Thoracic aorta (tissue), 2 donors: ENCODE results near the gene FAM185A. TPM values are rescaled to one million over a fixed set of nuclear protein-coding genes. Genes with fewer than 3 reads are reported as not detected.

Experiments
- ATAC-seq: fragments of 150-250 bp; one replicate; pipeline ENCODE4 v1.8.0; 2017; ENCODE audit warnings: low read depth; ENCODE audit not compliant: insufficient number of reproducible peaks, low FRiP score
- DNase-seq: peaks from one replicate; pipeline ENCODE4 v3.0.0-alpha.2; 2020; ENCODE audit warnings: low spot score
- H3K27ac ChIP-seq, 2 donors: fragments of 200-600 bp; sonication (generic); 1 replicate in 1 of 2; 2 replicates in 1 of 2; pipeline ENCODE4 v1.5.1; 2016; ENCODE audit warnings: mild to moderate bottlenecking in 2 of 2, moderate library complexity in 2 of 2
- H3K27me3 ChIP-seq: fragments of 200-600 bp; sonication (generic); replicated peaks from 2 replicates; pipeline ENCODE4 v1.6.0; 2016; ENCODE audit warnings: mild to moderate bottlenecking; ENCODE audit not compliant: insufficient read depth
- H3K36me3 ChIP-seq: fragments of 200-600 bp; sonication (generic); one replicate; pipeline ENCODE4 v1.5.1; 2016
- H3K4me1 ChIP-seq, 2 donors: fragments of 200-600 bp; sonication (generic); 1 replicate in 1 of 2; 2 replicates in 1 of 2; pipeline versions ENCODE4 v1.5.1 to v1.6.0; 2016; ENCODE audit warnings: low read depth in 2 of 2, mild to moderate bottlenecking in 1 of 2; ENCODE audit not compliant: control insufficient read depth in 1 of 2
- H3K4me3 ChIP-seq: fragments of 200-600 bp; sonication (generic); 2 replicates; pipeline ENCODE4 v1.5.1; 2016; ENCODE audit warnings: mild to moderate bottlenecking
- H3K9me3 ChIP-seq: fragments of 200-600 bp; sonication (generic); 2 replicates; pipeline ENCODE4 v1.5.1; 2016
- total RNA-seq, 2 donors: library from RNA; depleted of rRNA; stranded (reverse); fragments of >200 nt; gene quantifications; one replicate each; pipeline versions ENCODE4 v1.1.0 to v1.2.3, GENCODE V29; 2016
- TF ChIP-seq, protein P1 (sequence below): fragments of 200-600 bp; sonication (generic); IDR thresholded peaks from one replicate; pipeline ENCODE4 v1.5.1; 2019; ENCODE audit warnings: antibody characterized with exemption

FAM185A gene
- total RNA-seq, 2 donors from 2014 or later = 19.0 to 22.4 TPM

DNA sequence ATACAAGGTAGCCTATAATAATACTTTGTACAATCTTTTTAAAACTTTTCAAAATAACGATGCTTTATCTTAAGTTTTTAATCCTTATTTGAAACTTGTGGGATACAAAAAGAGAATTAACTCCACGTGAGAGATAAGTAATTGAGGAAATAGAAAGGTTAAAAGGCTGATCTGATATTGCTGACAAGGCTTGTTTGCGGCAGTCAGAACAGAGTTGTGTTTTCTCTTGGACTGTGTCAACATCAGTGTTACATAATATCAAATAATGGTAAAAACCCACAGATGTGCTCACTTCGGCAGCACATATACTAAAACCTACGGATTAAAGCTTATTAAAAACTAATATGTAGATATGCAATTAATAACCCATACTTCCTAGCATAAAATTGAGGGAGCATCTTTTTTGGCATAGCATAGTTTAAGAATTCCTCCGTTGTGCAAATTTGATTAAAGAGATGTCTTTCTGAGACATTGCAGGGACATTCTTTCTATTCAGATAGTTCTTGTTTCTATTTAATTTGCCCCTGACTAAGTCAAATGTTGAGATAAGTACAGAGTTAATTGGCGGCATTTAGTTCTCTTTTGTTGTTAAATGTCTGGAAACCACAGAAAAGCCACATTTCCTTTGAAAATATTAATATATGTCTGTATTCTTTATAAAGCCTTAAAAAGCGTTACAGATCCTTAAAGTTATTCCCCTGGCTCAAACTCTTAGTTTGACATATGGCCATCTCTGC lies 63.3 kb downstream of the FAM185A start:
- no peaks in the 10 kb centered on the region for H3K27me3 ChIP-seq
- TF ChIP-seq, protein P1, sequence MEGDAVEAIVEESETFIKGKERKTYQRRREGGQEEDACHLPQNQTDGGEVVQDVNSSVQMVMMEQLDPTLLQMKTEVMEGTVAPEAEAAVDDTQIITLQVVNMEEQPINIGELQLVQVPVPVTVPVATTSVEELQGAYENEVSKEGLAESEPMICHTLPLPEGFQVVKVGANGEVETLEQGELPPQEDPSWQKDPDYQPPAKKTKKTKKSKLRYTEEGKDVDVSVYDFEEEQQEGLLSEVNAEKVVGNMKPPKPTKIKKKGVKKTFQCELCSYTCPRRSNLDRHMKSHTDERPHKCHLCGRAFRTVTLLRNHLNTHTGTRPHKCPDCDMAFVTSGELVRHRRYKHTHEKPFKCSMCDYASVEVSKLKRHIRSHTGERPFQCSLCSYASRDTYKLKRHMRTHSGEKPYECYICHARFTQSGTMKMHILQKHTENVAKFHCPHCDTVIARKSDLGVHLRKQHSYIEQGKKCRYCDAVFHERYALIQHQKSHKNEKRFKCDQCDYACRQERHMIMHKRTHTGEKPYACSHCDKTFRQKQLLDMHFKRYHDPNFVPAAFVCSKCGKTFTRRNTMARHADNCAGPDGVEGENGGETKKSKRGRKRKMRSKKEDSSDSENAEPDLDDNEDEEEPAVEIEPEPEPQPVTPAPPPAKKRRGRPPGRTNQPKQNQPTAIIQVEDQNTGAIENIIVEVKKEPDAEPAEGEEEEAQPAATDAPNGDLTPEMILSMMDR = no peak
- H3K27ac ChIP-seq = peak overlapping the region in 1 of 2 donors; percentile 49
- no peaks in the 10 kb centered on the region for H3K9me3 ChIP-seq
- H3K4me1 ChIP-seq = peaks cover 11 to 34% of the 10 kb centered on the region in 2 donors
- no peak for ATAC-seq
- no peak for DNase-seq
- H3K36me3 ChIP-seq = peaks cover 5% of the 10 kb centered on the region
- no peak overlapping the region for H3K4me3 ChIP-seq

DNA sequence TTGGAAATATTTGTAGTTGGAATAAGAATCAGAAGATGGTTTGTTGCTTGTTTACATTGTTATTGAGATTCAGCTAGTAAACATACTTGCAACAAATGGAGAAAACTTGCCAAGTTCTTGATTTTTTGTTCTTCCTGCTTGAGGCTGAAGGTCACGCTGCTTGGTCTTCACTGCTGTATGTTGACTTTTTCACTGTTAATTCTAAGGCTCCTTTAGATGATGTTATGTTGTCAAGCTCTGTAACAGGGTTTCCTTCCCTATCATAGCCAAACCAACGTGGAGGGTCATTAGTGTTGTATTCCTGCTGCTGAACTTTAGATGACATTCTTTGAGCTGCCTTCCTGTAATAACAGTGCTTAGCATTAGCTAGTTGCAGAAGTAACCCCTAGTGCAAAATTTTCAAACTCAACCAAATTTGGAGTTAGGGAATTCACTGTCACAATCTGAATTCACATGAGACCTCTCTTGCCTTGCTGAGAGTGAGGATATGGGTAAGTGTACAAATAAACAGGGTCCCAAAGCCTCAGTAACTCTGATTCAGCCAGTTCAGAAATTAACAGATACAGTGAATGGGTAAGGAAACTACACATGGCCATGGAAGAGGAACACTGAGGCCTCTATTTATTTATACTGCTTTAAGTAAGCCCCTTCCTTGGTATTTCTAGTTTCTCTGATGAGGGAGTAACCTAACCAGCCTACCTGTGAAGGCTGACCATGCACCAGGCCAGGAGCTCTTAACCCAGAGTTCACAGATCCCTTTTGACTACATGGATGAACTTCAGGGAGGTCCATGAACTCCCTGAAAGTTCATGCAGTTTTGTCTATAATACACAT lies 64.6 kb downstream of the FAM185A start:
- Histone ChIP-seq H3K27me3 (no peaks in the 10 kb centered on the region), H3K36me3 (peaks cover 5% of the 10 kb centered on the region), H3K9me3 (no peaks in the 10 kb centered on the region), H3K4me1 (peaks cover 11 to 34% of the 10 kb centered on the region in 2 donors), H3K27ac (no peak overlapping the region), H3K4me3 (no peak overlapping the region)
- no peak for DNase-seq
- ATAC-seq = no peak
- TF ChIP-seq, protein P1 = no peak

DNA sequence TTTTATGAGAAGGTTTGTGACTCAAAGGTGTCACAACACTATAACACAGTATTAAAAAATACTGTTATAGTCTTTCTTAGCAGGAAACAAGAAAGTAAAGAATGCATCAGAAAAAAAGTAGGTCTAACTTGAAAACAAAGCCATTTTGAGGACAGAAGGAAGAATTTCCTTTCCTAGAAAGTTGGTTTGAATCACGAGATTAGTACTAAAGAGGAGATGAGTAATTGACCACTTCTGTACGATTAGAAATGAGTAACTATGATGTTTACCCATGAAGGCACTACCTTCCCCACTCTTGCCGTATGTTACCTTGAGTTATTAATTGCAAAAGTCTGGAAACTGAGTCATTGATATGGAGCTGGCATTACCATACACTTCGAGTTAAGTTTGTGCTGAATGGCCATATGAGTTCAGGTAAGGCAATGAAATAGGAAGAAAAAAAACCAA lies 65.2 kb downstream of the FAM185A start:
- no peaks in the 10 kb centered on the region for H3K36me3 ChIP-seq

DNA sequence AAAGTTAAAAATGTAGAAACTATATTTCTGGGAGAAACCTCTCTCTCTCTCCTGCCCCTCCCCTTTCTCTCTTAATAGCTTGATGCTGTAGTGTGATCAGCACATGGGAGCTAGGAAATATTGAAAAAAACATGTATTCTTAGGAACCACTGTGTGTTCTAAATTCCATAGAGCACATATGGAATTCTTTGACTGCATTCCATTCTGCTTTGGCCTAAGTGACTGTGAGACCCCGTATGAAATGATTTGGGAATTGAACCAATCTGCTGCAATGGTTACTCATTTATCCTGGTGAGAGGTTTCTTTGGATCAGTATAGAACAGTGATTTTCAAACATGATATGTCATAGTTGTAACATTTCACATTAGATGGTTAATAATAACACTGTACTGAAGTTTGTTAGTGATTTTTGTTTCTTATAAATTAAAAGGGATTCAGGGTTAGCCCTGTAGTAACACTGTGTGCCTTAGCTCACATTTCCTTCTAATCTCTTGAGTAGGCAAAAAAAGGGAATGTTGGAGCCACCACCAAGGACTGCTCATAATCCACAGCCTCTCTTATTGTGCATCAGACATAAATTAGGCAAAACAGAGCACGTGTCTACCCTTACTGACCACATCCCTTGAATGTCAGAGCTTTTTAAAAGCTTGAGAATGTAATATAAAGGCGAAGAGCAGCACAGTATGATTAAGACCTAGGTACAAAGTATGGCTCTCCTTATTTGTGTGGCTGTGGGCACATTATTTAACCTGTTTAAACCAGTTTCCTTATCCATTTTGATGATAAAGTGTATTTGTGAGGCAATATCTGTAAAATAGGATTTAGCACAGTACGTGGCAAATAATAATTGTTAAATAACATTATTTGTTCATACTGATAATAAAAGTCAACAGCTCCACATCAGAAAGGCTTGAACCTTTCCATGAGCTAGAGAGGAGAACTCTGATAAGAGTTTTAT lies 69.1 kb downstream of the FAM185A start:
- H3K4me1 ChIP-seq = peaks cover 0 to 3% of the 10 kb centered on the region in 2 donors
- no peaks in the 10 kb centered on the region for H3K27me3 ChIP-seq
- no peak overlapping the region for H3K27ac ChIP-seq
- ATAC-seq (no peak), DNase-seq (no peak)
- no peak overlapping the region for H3K4me3 ChIP-seq
- no peaks in the 10 kb centered on the region for H3K9me3 ChIP-seq
- no peaks in the 10 kb centered on the region for H3K36me3 ChIP-seq
- TF ChIP-seq, protein P1 = no peak

More for the DNA sequence above, 65.2 kb downstream of the FAM185A start:
- H3K4me1 ChIP-seq = peaks cover 11 to 34% of the 10 kb centered on the region in 2 donors
- TF ChIP-seq, protein P1 = no peak
- H3K4me3 ChIP-seq = no peak overlapping the region
- H3K27me3 ChIP-seq = no peaks in the 10 kb centered on the region
- H3K9me3 ChIP-seq = no peaks in the 10 kb centered on the region
- DNase-seq (no peak), ATAC-seq (no peak)
- no peak overlapping the region for H3K27ac ChIP-seq
